Testis (tissue), 2 donors: ENCODE results near the gene GMDS.

ENCODE experiments used
- POLR2A ChIP-seq: fragments of 450-650 bp; IDR thresholded peaks from one replicate; pipeline ENCODE4 v1.6.1; 2017; ENCODE audit warnings: antibody characterized with exemption, mild to moderate bottlenecking, moderate library complexity
- TF ChIP-seq, protein P1 (sequence below), 3 experiments: fragments of 450-650 bp in 2 of 3; fragments of 200-600 bp in 1 of 3; sonication (generic) in 1 of 3; IDR thresholded peaks; one replicate each; pipeline ENCODE4 v1.5.1; 2016 to 2019; ENCODE audit warnings: antibody characterized with exemption in 3 of 3, mild to moderate bottlenecking in 2 of 3, moderate library complexity in 1 of 3

DNA sequence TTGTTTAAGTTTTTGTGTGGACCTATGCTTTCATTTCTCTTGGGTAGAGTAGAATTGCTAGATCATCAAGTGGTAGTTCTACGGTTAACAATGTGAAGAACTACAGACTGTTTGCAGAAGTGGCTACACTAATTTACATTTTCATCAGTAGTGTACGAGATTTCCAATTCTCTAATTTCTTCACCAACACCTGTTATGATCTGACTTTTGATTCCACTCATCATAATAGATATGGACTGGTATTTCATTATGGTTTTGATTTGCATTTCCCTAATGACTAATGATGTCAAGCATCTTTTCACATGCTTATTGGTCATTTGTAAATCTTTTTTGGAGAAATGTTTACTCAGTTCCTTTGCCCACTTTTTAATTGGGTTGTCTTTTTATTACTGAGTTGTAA, 244.4 kb downstream of the GMDS start:
- no peak for TF ChIP-seq POLR2A
- TF ChIP-seq, protein P1, sequence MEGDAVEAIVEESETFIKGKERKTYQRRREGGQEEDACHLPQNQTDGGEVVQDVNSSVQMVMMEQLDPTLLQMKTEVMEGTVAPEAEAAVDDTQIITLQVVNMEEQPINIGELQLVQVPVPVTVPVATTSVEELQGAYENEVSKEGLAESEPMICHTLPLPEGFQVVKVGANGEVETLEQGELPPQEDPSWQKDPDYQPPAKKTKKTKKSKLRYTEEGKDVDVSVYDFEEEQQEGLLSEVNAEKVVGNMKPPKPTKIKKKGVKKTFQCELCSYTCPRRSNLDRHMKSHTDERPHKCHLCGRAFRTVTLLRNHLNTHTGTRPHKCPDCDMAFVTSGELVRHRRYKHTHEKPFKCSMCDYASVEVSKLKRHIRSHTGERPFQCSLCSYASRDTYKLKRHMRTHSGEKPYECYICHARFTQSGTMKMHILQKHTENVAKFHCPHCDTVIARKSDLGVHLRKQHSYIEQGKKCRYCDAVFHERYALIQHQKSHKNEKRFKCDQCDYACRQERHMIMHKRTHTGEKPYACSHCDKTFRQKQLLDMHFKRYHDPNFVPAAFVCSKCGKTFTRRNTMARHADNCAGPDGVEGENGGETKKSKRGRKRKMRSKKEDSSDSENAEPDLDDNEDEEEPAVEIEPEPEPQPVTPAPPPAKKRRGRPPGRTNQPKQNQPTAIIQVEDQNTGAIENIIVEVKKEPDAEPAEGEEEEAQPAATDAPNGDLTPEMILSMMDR (IDR thresholded peaks at IDR 0.05), result no peak
